Upper lobe of left lung (tissue), 4 donors: ENCODE data around the gene TMEM259.

Experiments
- EP300 ChIP-seq, 4 donors: sonication (generic); formaldehyde crosslinking; IDR thresholded peaks; one replicate each; pipeline ENCODE4 v1.5.1; 2017; ENCODE audit warnings: antibody characterized with exemption in 4 of 4, control low read depth in 2 of 4
- POLR2A ChIP-seq, 4 donors: fragments of 450-650 bp; IDR thresholded peaks; one replicate each; pipeline ENCODE4 v1.5.1; 2016 to 2017; ENCODE audit warnings: antibody characterized with exemption in 4 of 4, mild to moderate bottlenecking in 2 of 4
- POLR2AphosphoS5 ChIP-seq, 2 donors: sonication (generic); formaldehyde crosslinking; IDR thresholded peaks; one replicate each; pipeline ENCODE4 v1.5.1; 2017; ENCODE audit warnings: antibody characterized with exemption in 2 of 2
- TF ChIP-seq, protein P1 (sequence below), 6 experiments: fragments of 450-650 bp in 4 of 6; fragments of 200-600 bp in 2 of 6; sonication (generic) in 2 of 6; IDR thresholded peaks; one replicate each; pipeline ENCODE4 v1.5.1; 2016 to 2019; ENCODE audit warnings: antibody characterized with exemption in 6 of 6

DNA sequence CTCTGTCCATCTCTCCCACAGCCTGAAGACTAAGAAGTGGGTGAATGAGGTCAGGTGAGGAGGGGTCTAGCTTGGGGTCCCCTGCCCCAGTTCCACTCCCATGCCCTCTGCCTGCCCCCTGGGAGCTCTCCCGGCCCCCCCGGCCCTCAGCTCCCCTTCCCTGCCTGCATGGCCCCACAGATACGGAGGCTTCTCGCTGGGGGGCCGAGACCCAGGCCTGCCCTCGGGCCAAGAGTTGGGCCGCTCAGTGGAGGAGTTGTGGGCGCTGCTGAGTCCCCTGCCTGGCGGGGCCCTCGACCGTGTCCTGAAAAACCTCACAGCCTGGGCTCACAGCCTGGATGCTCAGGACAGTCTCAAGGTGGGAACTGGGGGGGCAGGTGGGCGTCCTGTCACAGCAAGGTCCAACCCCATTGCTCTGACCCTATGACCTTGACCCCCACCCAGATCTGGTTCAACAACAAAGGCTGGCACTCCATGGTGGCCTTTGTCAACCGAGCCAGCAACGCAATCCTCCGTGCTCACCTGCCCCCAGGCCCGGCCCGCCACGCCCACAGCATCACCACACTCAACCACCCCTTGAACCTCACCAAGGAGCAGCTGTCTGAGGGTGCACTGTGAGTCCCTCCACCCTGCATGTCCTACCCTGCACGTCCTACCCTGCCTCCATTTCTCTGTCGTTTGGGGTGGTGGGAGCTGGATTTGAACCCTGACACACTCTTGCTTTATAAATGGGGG, 35.1 kb upstream of the TMEM259 start:
- TF ChIP-seq, protein P1, sequence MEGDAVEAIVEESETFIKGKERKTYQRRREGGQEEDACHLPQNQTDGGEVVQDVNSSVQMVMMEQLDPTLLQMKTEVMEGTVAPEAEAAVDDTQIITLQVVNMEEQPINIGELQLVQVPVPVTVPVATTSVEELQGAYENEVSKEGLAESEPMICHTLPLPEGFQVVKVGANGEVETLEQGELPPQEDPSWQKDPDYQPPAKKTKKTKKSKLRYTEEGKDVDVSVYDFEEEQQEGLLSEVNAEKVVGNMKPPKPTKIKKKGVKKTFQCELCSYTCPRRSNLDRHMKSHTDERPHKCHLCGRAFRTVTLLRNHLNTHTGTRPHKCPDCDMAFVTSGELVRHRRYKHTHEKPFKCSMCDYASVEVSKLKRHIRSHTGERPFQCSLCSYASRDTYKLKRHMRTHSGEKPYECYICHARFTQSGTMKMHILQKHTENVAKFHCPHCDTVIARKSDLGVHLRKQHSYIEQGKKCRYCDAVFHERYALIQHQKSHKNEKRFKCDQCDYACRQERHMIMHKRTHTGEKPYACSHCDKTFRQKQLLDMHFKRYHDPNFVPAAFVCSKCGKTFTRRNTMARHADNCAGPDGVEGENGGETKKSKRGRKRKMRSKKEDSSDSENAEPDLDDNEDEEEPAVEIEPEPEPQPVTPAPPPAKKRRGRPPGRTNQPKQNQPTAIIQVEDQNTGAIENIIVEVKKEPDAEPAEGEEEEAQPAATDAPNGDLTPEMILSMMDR (IDR thresholded peaks at IDR 0.05) = no peak
- TF ChIP-seq POLR2AphosphoS5 (IDR thresholded peaks at IDR 0.05) = no peak
- no peak for TF ChIP-seq POLR2A (IDR thresholded peaks at IDR 0.05)
- no peak for TF ChIP-seq EP300 (IDR thresholded peaks at IDR 0.05)
